ENCODE results near the gene TYSND1.
"Not testable (repeated sequence)": the region's sequence is repeated elsewhere in the genome, so short reads cannot be mapped to it uniquely, and the experiment has no call there.

Gene TYSND1

DNA sequence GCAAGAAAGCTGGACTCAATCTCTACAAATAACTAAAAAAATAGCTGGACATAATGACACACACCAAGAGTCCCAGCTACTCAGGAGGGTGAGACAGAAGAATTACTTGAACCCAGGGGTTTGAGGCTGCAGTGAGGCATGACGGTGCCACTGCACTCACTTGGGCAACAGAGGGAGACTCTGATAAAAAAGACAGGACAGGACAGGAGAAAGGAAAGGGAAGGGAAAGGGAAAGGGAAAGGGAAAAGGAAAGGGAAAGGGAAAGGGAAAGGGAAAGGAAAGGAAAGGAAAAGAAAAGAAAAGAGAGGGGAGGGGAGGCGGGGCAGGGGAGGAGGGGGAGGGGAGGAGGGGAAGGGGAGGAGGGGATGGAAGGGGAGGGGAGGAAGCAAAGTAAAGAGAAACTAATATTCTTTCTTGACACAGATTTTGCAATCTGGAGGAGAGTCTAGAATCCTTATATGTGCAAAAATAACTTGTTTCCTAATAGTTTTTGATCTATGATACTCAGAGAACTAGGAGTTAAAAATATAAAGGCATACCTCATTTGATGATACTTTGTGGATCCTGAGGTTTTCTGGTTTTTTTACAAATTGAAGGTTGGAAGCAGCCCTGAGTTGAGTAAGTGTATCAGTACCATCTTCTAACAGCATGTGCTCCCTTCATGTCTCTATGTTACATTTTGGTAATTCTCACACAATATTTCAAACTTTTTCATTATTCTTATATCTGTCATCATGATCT, 15.8 kb upstream of the TYSND1 start:
- ChIA-PET POLR2A (no interaction called here), CTCF (interaction anchor here (2.2 to 2.4 kb wide), 2 partner anchors 16 to 202 kb away, joined by 14 to 24 read pairs; partner anchors contain the start of gene TYSND1)
- no peak for DNase-seq (ENCODE audit: low read depth, low spot score)
- no peak overlapping the region for H3K4me3 ChIP-seq (ENCODE audit: low read depth, low read length)
- TF ChIP-seq, protein P1, sequence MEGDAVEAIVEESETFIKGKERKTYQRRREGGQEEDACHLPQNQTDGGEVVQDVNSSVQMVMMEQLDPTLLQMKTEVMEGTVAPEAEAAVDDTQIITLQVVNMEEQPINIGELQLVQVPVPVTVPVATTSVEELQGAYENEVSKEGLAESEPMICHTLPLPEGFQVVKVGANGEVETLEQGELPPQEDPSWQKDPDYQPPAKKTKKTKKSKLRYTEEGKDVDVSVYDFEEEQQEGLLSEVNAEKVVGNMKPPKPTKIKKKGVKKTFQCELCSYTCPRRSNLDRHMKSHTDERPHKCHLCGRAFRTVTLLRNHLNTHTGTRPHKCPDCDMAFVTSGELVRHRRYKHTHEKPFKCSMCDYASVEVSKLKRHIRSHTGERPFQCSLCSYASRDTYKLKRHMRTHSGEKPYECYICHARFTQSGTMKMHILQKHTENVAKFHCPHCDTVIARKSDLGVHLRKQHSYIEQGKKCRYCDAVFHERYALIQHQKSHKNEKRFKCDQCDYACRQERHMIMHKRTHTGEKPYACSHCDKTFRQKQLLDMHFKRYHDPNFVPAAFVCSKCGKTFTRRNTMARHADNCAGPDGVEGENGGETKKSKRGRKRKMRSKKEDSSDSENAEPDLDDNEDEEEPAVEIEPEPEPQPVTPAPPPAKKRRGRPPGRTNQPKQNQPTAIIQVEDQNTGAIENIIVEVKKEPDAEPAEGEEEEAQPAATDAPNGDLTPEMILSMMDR (IDR thresholded peaks at IDR 0.05; ENCODE audit: insufficient read depth, low read length, missing control alignments) = no peak

GRCh38 chr10:70160798-70161197, 14.3 kb upstream of the TYSND1 start:
- no peak overlapping the region for H3K4me3 ChIP-seq (ENCODE audit: low read depth, low read length)
- TF ChIP-seq, protein P1 (IDR thresholded peaks at IDR 0.05; ENCODE audit: insufficient read depth, low read length, missing control alignments) = no peak
- POLR2A ChIA-PET = interaction anchor here (1.3 kb wide), 1 partner anchor 10 kb away, joined by 11 read pairs; the partner anchor contains the start of gene SAR1A
- CTCF ChIA-PET = interaction anchor here (1.0 to 2.4 kb wide), 3 partner anchors 15 to 204 kb away, joined by 3 to 24 read pairs (median 14); partner anchors contain the start of gene TYSND1
- DNase-seq (ENCODE audit: low read depth, low spot score) = no peak

GRCh38 chr10:70159366-70159765, 12.9 kb upstream of the TYSND1 start:
- ChIA-PET CTCF (interaction anchor here (1.0 to 4.7 kb wide), 3 partner anchors 8 to 14 kb away, joined by 3 to 58 read pairs (median 3); partner anchors contain the start of gene TYSND1), POLR2A (interaction anchor here (1.2 kb wide), 1 partner anchor 13 kb away, joined by 3 read pairs; the partner anchor contains the start of gene TYSND1)
- H3K4me3 ChIP-seq (ENCODE audit: low read depth, low read length); DNase-seq (ENCODE audit: low read depth, low spot score): not testable (repeated sequence)

DNA sequence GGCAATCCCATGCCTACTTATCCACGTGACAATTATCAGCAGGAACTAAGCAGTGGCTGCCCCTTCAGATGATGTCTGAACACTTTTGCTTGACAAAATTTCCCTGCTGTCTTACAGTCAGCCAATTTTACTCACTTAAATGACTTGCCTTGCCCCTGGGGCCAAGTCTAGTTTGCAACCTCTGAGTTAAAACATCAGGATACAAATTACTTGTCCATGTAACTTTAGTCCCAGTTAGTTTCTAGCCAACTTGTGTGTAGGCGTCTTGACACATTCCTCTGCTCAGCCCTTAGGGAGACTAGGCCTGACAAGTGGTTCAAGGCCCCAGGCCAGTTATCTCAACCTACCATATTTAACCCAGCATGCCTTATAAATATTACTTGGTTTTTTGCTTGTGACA, 11.6 kb upstream of the TYSND1 start:
- H3K4me3 ChIP-seq (ENCODE audit: low read depth, low read length) = no peak overlapping the region
- ChIA-PET CTCF (interaction anchor here (1.5 to 4.7 kb wide), 3 partner anchors 12 to 206 kb away, joined by 4 to 58 read pairs (median 9); partner anchors contain the start of gene TYSND1), POLR2A (no interaction called here)
- DNase-seq (ENCODE audit: low read depth, low spot score) = no peak
- TF ChIP-seq, protein P1 (IDR thresholded peaks at IDR 0.05; ENCODE audit: insufficient read depth, low read length, missing control alignments) = no peak

GRCh38 chr10:70155255-70155838, 8.8 kb upstream of the TYSND1 start:
- no peak for DNase-seq (ENCODE audit: low read depth, low spot score)
- H3K4me3 ChIP-seq (ENCODE audit: low read depth, low read length) = no peak overlapping the region
- TF ChIP-seq, protein P1 (IDR thresholded peaks at IDR 0.05; ENCODE audit: insufficient read depth, low read length, missing control alignments) = no peak
- ChIA-PET POLR2A (no interaction called here), CTCF (interaction anchor here (0.6 to 4.7 kb wide), 4 partner anchors 9 to 39 kb away, joined by 3 to 58 read pairs (median 10); partner anchors contain the start of gene TYSND1)

DNA sequence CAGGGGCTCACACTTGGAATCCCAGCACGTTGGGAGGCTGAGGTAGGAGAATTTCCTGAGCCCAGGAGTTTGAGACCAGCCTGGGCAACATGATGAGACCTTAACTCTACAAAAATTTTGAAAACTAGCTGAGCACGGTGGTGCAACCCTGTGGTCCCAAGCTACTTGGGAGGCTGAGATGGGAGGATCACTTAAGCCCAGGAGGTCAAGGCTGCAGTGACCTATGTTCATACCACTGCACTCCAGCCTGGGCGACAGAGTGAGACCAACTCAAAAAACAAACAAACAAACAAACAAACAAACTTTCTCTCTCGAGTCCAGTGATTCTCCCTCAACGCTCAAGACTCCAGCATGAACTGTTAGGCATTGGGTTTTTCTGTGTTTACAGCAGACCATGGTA, 2.0 kb upstream of the TYSND1 start:
- TF ChIP-seq, protein P1 (IDR thresholded peaks at IDR 0.05; ENCODE audit: insufficient read depth, low read length, missing control alignments) = no peak
- CTCF ChIA-PET = interaction anchor here (1.4 to 6.7 kb wide), 5 partner anchors 10 to 217 kb away, joined by 3 to 60 read pairs (median 44); no protein-coding TSS in a partner anchor
- H3K4me3 ChIP-seq (ENCODE audit: low read depth, low read length) = no peak overlapping the region
- POLR2A ChIA-PET = no interaction called here
- DNase-seq (ENCODE audit: low read depth, low spot score) = no peak
